GM12891 (cell line): ENCODE data around the gene CYP2F1.

ENCODE experiments used
- DNase-seq: peaks from one replicate; pipeline ENCODE4 v3.0.0; 2011; ENCODE audit warnings: low spot score; ENCODE audit not compliant: insufficient read length
- FAIRE-seq: peaks from 2 replicates; lab custom pipeline; 2011; peaks lifted over from hg19 to GRCh38; lab: Jason Lieb, UNC
- PAX5 ChIP-seq: IDR thresholded peaks from 2 replicates; pipeline ENCODE4 v1.6.1; 2011; ENCODE audit warnings: low read length, moderate library complexity, mild to moderate bottlenecking; ENCODE audit not compliant: insufficient read depth, severe bottlenecking
- POLR2A ChIP-seq: IDR thresholded peaks from 2 replicates; pipeline ENCODE4 v1.6.1; 2011; ENCODE audit warnings: low read depth, low read length, control low read depth
- POLR2AphosphoS5 ChIP-seq: IDR thresholded peaks from 2 replicates; pipeline ENCODE4 v1.6.1; 2011; ENCODE audit warnings: low read depth, low read length, control low read depth
- POU2F2 ChIP-seq: IDR thresholded peaks from 2 replicates; pipeline ENCODE4 v1.6.1; 2011; ENCODE audit warnings: low read depth, mild to moderate bottlenecking, control low read depth, low read length, moderate library complexity
- SPI1 ChIP-seq: IDR thresholded peaks from 2 replicates; pipeline ENCODE4 v1.6.1; 2011; ENCODE audit warnings: low read depth, low read length, control low read depth
- TAF1 ChIP-seq: IDR thresholded peaks from 2 replicates; pipeline ENCODE4 v1.6.1; 2011; ENCODE audit warnings: low read depth, low read length, control low read depth

The CYP2F1 gene

GRCh38 chr19:41159881-41160280 is 45.6 kb downstream of the CYP2F1 start:
- TF ChIP-seq TAF1 (no peak), POU2F2 (no peak), POLR2AphosphoS5 (no peak), SPI1 (no peak), POLR2A (no peak), PAX5 (no peak)
- no peak for FAIRE-seq
- DNase-seq, result no peak

DNA sequence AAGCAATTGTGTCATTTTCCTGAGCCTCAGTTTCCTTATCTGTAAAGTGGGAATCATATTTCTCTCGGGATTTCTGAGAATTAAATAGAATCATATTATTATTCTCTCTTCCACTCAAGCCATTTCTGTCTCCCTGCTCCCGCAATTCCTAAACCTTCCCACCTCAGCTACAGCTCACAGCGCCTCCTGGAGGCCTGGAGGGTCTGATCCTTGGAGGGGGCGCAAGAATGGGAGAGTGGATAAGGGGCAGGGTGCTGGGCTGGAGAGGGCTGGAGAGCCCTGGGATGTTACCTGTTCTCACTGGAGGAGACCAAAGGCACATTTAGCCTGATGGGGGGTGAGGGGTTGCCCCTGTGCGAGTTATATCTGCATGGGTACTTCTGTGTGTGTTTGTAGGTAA is 47.7 kb downstream of the CYP2F1 start:
- FAIRE-seq, result no peak
- TF ChIP-seq POLR2A (no peak), POU2F2 (no peak), SPI1 (no peak), PAX5 (no peak), TAF1 (no peak), POLR2AphosphoS5 (no peak)
- DNase-seq, result no peak

DNA sequence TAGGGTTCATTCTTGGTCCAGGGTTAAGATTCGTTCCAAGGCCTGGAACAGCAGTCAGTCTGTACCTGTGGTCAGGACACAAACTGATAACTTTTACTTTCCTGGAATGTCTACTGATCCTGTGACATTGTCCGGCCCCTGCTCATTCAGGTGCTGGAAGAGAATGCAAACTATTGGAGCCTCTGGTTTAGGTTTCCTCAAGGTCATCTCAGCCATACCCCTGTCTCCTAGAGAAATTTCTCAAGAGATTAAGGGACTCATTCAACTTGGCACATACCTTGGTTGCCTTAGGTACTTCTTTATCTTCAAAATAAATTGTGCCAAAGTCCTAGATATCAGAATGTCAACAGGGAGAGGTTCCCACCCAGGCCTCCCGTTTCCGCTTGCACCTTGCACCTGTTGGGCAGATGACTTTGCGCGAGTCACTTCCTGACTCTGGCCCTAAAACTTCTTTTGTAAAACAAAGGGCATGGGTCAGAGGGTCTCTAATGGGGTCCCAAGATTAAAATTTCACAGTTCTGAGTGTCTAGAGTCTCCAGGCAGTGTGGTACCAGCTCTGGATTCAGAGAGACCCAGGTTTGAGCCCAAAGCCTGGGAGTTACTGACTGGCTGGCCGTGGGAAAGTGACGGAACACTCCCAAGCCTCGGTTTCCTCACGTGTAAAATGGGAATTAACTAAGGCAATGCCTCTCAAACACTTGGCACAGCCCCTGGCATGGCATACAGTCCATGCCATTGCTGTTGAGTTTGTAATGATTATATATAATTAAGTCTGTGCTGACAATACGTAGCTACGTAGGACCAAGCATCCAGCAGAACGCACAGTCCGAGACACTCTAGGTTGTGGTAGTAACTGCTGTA is 52.9 kb downstream of the CYP2F1 start:
- FAIRE-seq (no peak), DNase-seq (no peak)
- TF ChIP-seq TAF1 (no peak), POLR2A (no peak), POU2F2 (no peak), SPI1 (no peak), POLR2AphosphoS5 (no peak), PAX5 (no peak)

GRCh38 chr19:41172297-41173164 is 58.3 kb downstream of the CYP2F1 start:
- no peak for TF ChIP-seq PAX5
- no peak for TF ChIP-seq SPI1
- TF ChIP-seq POLR2AphosphoS5, result no peak
- no peak for TF ChIP-seq TAF1
- TF ChIP-seq POLR2A, result no peak
- no peak for TF ChIP-seq POU2F2
- no peak for DNase-seq
- FAIRE-seq, result no peak

DNA sequence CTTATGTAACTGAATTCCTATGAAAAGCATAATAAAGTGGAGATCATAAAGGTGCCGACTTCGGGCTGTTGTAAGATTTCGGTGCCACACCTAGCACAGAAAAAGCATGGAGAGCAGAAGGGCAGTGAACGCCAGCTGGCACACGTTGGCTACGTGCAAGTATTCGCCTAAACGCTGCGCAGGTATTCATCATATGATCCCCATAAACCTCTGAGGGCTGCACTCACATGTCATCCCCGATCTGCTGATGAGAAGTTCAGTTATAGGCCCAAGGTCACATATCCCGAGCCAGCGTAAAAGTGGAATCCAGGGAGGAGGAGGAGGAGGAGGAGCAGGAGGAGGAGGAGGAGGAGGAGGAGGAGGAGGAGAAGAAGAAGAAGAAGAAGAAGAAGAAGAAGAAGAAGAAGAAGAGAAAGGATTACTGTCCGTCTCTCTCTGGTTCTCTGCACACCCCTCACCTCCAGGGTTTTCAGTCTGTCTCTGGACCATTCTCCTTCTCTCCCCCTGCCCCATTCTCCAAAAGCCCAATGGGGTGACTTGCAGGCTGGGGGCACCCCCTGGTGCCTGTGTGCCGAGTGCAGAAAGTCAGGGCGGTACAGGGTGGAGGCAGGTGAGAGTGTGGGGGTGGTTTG is 60.2 kb downstream of the CYP2F1 start:
- DNase-seq, result no peak
- no peak for FAIRE-seq
- TF ChIP-seq PAX5 (no peak), POLR2A (no peak), SPI1 (no peak), POLR2AphosphoS5 (no peak), POU2F2 (no peak), TAF1 (no peak)

DNA sequence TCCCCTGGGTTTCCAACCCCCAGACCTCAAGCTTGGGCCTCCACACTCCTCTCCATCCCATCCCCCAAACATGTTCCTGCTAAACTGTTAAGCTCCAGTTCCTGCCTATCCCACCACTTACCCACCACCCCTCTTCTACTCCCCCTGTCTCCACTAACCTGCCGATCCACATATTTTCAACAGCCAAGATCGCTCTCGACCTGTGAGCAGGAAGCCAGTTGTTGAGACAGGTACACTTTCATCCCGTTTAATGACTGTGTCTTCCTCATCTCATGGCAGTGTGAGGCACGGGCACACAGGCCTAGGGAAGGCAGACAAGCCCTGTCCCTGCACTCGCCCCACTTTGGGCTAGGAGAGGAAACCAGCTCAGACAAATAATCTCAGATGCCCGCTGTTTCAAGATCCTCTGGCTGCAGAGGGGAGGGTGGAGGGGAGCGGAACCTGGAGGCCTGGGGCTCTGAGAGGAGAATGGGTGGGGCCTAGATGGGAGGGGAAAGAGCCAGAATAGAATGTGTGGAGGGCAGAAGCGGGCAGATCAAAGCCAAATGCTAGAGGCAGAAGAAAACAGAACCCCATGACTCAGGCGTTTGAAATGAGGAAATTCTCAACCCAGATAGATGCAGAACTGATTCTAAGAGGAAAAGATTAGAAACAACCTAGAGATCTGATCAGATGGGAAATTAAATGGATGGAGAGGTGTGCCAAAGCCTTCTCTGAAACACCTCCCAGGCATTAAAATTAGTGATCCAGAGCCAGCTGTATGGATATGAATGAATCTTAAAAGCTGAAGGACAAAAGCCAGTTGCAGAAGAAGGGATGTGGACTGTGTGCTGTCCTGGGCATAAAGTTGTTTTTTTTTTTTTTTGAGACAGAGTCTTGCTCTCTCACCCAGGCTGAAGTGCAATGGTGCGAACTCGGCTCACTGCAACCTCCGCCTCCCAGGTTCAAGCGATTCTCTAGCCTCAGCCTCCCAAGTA is 61.9 kb downstream of the CYP2F1 start:
- no peak for DNase-seq
- TF ChIP-seq PAX5 (no peak), POLR2AphosphoS5 (no peak), POLR2A (no peak), SPI1 (no peak), TAF1 (no peak), POU2F2 (no peak)

More for the DNA sequence above, 61.9 kb downstream of the CYP2F1 start:
- no peak for FAIRE-seq
